ENCODE data around the gene ADCY9. TPM values are rescaled to one million over a fixed set of nuclear protein-coding genes. Genes with fewer than 3 reads are reported as not detected.
A peak's percentile ranks its signal among the peaks of the same experiment; 100 is the strongest.
"Not testable (repeated sequence)": the region's sequence is repeated elsewhere in the genome, so short reads cannot be mapped to it uniquely, and the experiment has no call there.

ADCY9 gene
- total and polyA plus RNA-seq, 2 experiments from 2014 or later: 7.1 to 28.4 TPM

GRCh38 chr16:3961449-3961849 is 154.8 kb downstream of the ADCY9 start:
- Histone ChIP-seq H3K4me1 (ENCODE audit: low read depth) (no peaks in the 10 kb centered on the region), H3K4me3 (no peak overlapping the region), H3K36me3 (peaks cover 3% of the 10 kb centered on the region), H3K9me3 (ENCODE audit: low read depth) (no peaks in the 10 kb centered on the region), H3K27me3 (no peaks in the 10 kb centered on the region), H3K27ac (no peak overlapping the region)
- no peak for TF ChIP-seq CTCF (IDR thresholded peaks at IDR 0.05; ENCODE audit: low read depth, low read length)
- no peak for DNase-seq (ENCODE audit: low read depth in 1 of 2, low spot score in 1 of 2)

- H3K36me3 ChIP-seq; H3K27ac ChIP-seq; H3K9me3 ChIP-seq (ENCODE audit: low read depth); H3K27me3 ChIP-seq; DNase-seq (ENCODE audit: low read depth in 1 of 2, low spot score in 1 of 2); H3K4me3 ChIP-seq; H3K4me1 ChIP-seq (ENCODE audit: low read depth): not testable (repeated sequence)
Measured at GRCh38 chr16:3959926-3960590, 156.2 kb downstream of the ADCY9 start.

- no peaks in the 10 kb centered on the region for H3K4me1 ChIP-seq (ENCODE audit: low read depth)
- no peak overlapping the region for H3K4me3 ChIP-seq
- no peak overlapping the region for H3K27ac ChIP-seq
- H3K27me3 ChIP-seq: no peaks in the 10 kb centered on the region
- DNase-seq (ENCODE audit: low read depth in 1 of 2, low spot score in 1 of 2): peak; percentile 17 to 79
- no peaks in the 10 kb centered on the region for H3K36me3 ChIP-seq
- TF ChIP-seq CTCF (IDR thresholded peaks at IDR 0.05; ENCODE audit: low read depth, low read length): no peak
- no peaks in the 10 kb centered on the region for H3K9me3 ChIP-seq (ENCODE audit: low read depth)
Measured at GRCh38 chr16:3959148-3959547, 157.1 kb downstream of the ADCY9 start.

GRCh38 chr16:3957344-3957980 is 158.8 kb downstream of the ADCY9 start:
- H3K27me3 ChIP-seq: no peaks in the 10 kb centered on the region
- H3K27ac ChIP-seq: no peak overlapping the region
- H3K4me1 ChIP-seq (ENCODE audit: low read depth): no peaks in the 10 kb centered on the region
- no peak for TF ChIP-seq CTCF (IDR thresholded peaks at IDR 0.05; ENCODE audit: low read depth, low read length)
- DNase-seq (ENCODE audit: low read depth in 1 of 2, low spot score in 1 of 2): no peak
- no peaks in the 10 kb centered on the region for H3K36me3 ChIP-seq
- no peak overlapping the region for H3K4me3 ChIP-seq
- H3K9me3 ChIP-seq (ENCODE audit: low read depth): no peaks in the 10 kb centered on the region

GRCh38 chr16:3954411-3954921 is 161.8 kb downstream of the ADCY9 start:
- H3K4me3 ChIP-seq: no peak overlapping the region
- no peak overlapping the region for H3K27ac ChIP-seq
- no peaks in the 10 kb centered on the region for H3K9me3 ChIP-seq (ENCODE audit: low read depth)
- H3K36me3 ChIP-seq: no peaks in the 10 kb centered on the region
- TF ChIP-seq CTCF (IDR thresholded peaks at IDR 0.05; ENCODE audit: low read depth, low read length): no peak
- no peaks in the 10 kb centered on the region for H3K27me3 ChIP-seq
- peaks cover 4% of the 10 kb centered on the region for H3K4me1 ChIP-seq (ENCODE audit: low read depth)
- DNase-seq (ENCODE audit: low read depth in 1 of 2, low spot score in 1 of 2): peak in 1 of 2 donors; percentile 34

- TF ChIP-seq CTCF (IDR thresholded peaks at IDR 0.05; ENCODE audit: low read depth, low read length): no peak
- no peaks in the 10 kb centered on the region for H3K36me3 ChIP-seq
- H3K9me3 ChIP-seq (ENCODE audit: low read depth): no peaks in the 10 kb centered on the region
- no peak overlapping the region for H3K4me3 ChIP-seq
- DNase-seq (ENCODE audit: low read depth in 1 of 2, low spot score in 1 of 2): no peak
- no peak overlapping the region for H3K27ac ChIP-seq
- no peaks in the 10 kb centered on the region for H3K27me3 ChIP-seq
- H3K4me1 ChIP-seq (ENCODE audit: low read depth): peaks cover 7% of the 10 kb centered on the region
Measured at GRCh38 chr16:3953728-3954410, 162.4 kb downstream of the ADCY9 start.
